Measurements from ENCODE around the gene KDM8.
"Not testable (repeated sequence)": the region's sequence is repeated elsewhere in the genome, so short reads cannot be mapped to it uniquely, and the experiment has no call there.

The KDM8 gene

GRCh38 chr16:27193300-27193990 is 9.9 kb upstream of the KDM8 start:
- no peak for DNase-seq

GRCh38 chr16:27195076-27195741 is 8.1 kb upstream of the KDM8 start:
- no peak for DNase-seq

- DNase-seq: peak; percentile 59
These were observed 7.3 kb upstream of the KDM8 start for GRCh38 chr16:27195941-27196595.

GRCh38 chr16:27197004-27197403 is 6.3 kb upstream of the KDM8 start:
- DNase-seq: no peak

- no peak for DNase-seq
These were observed 4.7 kb upstream of the KDM8 start for GRCh38 chr16:27198451-27199234.

GRCh38 chr16:27199235-27199586 is 4.1 kb upstream of the KDM8 start:
- no peak for DNase-seq

GRCh38 chr16:27199736-27200135 is 3.6 kb upstream of the KDM8 start:
- no peak for DNase-seq

GRCh38 chr16:27200914-27201313 is 2.4 kb upstream of the KDM8 start:
- DNase-seq: not testable (repeated sequence)

GRCh38 chr16:27202923-27203506 is 311 bp upstream of the KDM8 start:
- DNase-seq: no peak

- DNase-seq: no peak
These were observed 1.1 kb downstream of the KDM8 start for GRCh38 chr16:27204312-27204915.

GRCh38 chr16:27205423-27206065 is 2.2 kb downstream of the KDM8 start:
- DNase-seq: no peak

GRCh38 chr16:27207121-27207520 is 3.8 kb downstream of the KDM8 start:
- DNase-seq: not testable (repeated sequence)

GRCh38 chr16:27208081-27208680 is 4.9 kb downstream of the KDM8 start:
- DNase-seq: no peak

GRCh38 chr16:27208796-27209195 is 5.5 kb downstream of the KDM8 start:
- DNase-seq: no peak

GRCh38 chr16:27209591-27209990 is 6.3 kb downstream of the KDM8 start:
- DNase-seq: no peak

- no peak for DNase-seq
These were observed 6.8 kb downstream of the KDM8 start for GRCh38 chr16:27210174-27210573.

GRCh38 chr16:27211026-27211425 is 7.7 kb downstream of the KDM8 start:
- DNase-seq: no peak

- DNase-seq: no peak
These were observed 11.0 kb downstream of the KDM8 start for GRCh38 chr16:27214084-27214961.

- DNase-seq: no peak
These were observed 12.3 kb downstream of the KDM8 start for GRCh38 chr16:27215660-27216059.

- no peak for DNase-seq
These were observed 13.1 kb downstream of the KDM8 start for GRCh38 chr16:27216297-27216885.

All from activated T-cell treated with anti-CD3 and anti-CD28 coated beads, Interleukin-2, amount 50 U/mL, for 1 hour (primary cell).